Mucosa of descending colon (tissue), 3 donors: ENCODE data around the gene NPHP4. TPM values are rescaled to one million over a fixed set of nuclear protein-coding genes. Genes with fewer than 3 reads are reported as not detected.

Experiments
- ATAC-seq: fragments of 200-7000 bp; cut with Tn5 transposase; one replicate; pipeline ENCODE4 v1.9.1; 2020; ENCODE audit warnings: mild to moderate bottlenecking, moderate library complexity
- DNase-seq, 3 donors: peaks; one replicate each; pipeline ENCODE4 v3.0.0-alpha.2; 2020
- H3K36me3 ChIP-seq: fragments of 200-600 bp; one replicate; pipeline ENCODE4 v1.8.0; 2021; ENCODE audit warnings: low read depth, mild to moderate bottlenecking
- H3K4me1 ChIP-seq: fragments of 200-600 bp; one replicate; pipeline ENCODE4 v1.8.0; 2021; ENCODE audit warnings: low read depth, mild to moderate bottlenecking
- H3K4me3 ChIP-seq: fragments of 200-600 bp; one replicate; pipeline ENCODE4 v1.8.0; 2021; ENCODE audit warnings: mild to moderate bottlenecking
- H3K9me3 ChIP-seq: fragments of 200-600 bp; one replicate; pipeline ENCODE4 v1.8.0; 2021; ENCODE audit warnings: mild to moderate bottlenecking
- intact Hi-C, 2 donors: fragments of 100-400 bp; cut with DNase I in 1 of 2; cut with micrococcal nuclease in 1 of 2; formaldehyde crosslinking; loops; one replicate each; pipeline versions ENCODE4 v1.11.0 to v1.11.1; 2022; cut with DNase I, micrococcal nuclease
- total RNA-seq, 3 donors: library from RNA; stranded (reverse); fragmentation: NEBNext Ultra II Directional in 2 of 3; extraction: Animal tissue kit (Norgen Biotek cat#: 25700) in 2 of 3; gene quantifications; one replicate each; pipeline versions ENCODE4 v1.2.1 to v1.2.4, GENCODE V29; 2021 to 2023
- TF ChIP-seq, protein P1 (sequence below): fragments of 200-600 bp; IDR thresholded peaks from one replicate; pipeline ENCODE4 v1.8.0; 2022; ENCODE audit warnings: antibody characterized with exemption, mild to moderate bottlenecking
- donor health status: DM: no; HTN: no; CAD: no; lungs with moderate emphysema.
- donor health status: DM: no; HTN: no; CAD: no.
- donor health status: DM: no; HTN: yes; CAD: no.

Gene NPHP4
- total RNA-seq, 3 donors from 2014 or later, result 7.5 to 12.2 (median 10.3) TPM

DNA sequence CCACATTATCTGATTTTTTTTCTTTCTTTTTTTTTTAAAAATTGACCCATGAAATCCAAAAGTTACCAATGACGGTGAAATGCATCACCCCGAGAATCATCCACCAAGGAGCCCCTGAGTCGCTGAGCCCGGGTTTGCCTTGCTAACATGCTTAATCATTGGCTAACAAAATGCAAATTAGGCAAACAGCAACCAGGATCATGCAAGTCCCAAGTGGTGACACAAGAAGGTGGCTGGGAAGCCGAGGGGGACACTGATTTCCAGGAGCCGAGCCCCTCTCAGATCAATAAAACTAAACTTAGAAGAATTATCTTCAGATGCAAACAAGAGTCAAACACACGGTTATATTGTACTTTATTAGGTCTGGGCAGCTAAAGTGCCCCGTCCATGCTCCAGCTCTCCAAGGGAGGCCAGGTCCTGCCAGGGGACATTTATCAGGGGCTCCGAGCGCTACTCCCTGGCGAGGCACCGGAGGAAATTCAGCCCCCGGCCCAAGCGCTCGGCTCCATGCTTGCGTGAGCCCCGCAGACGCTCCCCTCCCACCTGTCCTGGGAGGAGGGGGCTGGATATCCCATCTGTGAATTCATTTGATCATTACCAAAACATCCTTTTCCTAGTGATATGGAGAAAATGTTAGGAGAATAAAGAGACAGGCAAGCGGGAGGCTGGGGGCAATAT is 154.1 kb downstream of the NPHP4 start:
- Histone ChIP-seq H3K4me1 (no peaks in the 10 kb centered on the region), H3K4me3 (no peak overlapping the region), H3K9me3 (no peaks in the 10 kb centered on the region), H3K36me3 (no peaks in the 10 kb centered on the region)
- TF ChIP-seq, protein P1, sequence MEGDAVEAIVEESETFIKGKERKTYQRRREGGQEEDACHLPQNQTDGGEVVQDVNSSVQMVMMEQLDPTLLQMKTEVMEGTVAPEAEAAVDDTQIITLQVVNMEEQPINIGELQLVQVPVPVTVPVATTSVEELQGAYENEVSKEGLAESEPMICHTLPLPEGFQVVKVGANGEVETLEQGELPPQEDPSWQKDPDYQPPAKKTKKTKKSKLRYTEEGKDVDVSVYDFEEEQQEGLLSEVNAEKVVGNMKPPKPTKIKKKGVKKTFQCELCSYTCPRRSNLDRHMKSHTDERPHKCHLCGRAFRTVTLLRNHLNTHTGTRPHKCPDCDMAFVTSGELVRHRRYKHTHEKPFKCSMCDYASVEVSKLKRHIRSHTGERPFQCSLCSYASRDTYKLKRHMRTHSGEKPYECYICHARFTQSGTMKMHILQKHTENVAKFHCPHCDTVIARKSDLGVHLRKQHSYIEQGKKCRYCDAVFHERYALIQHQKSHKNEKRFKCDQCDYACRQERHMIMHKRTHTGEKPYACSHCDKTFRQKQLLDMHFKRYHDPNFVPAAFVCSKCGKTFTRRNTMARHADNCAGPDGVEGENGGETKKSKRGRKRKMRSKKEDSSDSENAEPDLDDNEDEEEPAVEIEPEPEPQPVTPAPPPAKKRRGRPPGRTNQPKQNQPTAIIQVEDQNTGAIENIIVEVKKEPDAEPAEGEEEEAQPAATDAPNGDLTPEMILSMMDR, result no peak
- no peak for ATAC-seq
- intact Hi-C loops, result no loop called here
- no peak for DNase-seq

DNA sequence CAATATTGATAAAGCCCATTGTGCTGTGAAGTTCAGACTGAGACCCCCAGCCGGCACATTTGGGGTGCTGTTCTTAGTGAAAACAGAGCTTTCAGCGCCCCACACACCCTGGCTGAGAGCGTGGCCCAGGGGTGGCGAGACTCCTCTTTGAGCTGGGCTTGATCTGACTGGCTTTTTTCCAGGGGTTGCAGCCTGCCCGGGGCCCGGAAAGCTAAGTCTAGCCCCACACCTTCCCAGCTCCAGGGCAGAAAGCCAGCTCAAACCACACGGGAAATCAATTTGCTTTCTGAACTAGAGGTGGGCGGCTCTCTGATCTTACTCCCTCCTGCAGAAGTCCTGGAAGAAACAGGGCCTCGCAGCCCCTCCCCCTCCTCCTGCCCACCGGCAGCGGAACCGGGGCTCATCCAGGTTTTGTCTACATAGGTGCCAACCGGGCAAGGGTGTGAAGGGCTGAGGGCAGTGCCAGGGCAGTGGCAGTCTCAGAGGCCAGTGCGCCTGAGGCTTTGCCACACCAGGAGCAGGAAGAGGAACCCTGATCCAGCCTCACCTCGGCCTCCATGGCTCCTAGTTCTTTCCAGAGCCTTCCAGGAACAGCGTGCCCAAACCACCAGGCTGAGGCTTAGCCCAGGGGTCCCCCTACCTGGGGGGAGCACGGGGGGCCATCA is 155.3 kb downstream of the NPHP4 start:
- intact Hi-C loops, result no loop called here
- H3K4me1 ChIP-seq, result no peaks in the 10 kb centered on the region
- H3K9me3 ChIP-seq, result no peaks in the 10 kb centered on the region
- ATAC-seq (no peak), DNase-seq (no peak)
- H3K36me3 ChIP-seq, result no peaks in the 10 kb centered on the region
- no peak overlapping the region for H3K4me3 ChIP-seq
- TF ChIP-seq, protein P1, result no peak

DNA sequence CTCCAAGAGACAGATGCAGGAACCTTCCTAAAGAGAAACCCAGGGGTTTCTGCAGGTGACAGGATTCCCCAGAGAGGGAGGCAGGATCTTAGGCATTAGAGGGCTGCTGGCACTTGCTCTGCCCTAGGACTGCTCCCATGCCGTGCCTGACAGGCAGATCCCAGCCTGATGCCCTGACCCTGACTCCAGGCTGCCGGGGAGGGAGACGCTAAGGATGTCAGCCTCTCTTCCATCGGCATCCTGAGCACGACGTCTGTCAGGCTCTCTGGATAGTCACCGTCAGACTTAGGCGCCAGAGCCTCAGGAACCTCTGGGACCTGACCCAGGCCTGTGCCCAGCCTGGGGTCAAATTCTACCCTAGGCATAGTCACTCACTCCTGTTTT is 157.1 kb downstream of the NPHP4 start:
- no peak for ATAC-seq
- TF ChIP-seq, protein P1, result no peak
- no peak overlapping the region for H3K4me3 ChIP-seq
- no peaks in the 10 kb centered on the region for H3K36me3 ChIP-seq
- intact Hi-C loops, result no loop called here
- H3K9me3 ChIP-seq, result no peaks in the 10 kb centered on the region
- no peaks in the 10 kb centered on the region for H3K4me1 ChIP-seq
- no peak for DNase-seq

DNA sequence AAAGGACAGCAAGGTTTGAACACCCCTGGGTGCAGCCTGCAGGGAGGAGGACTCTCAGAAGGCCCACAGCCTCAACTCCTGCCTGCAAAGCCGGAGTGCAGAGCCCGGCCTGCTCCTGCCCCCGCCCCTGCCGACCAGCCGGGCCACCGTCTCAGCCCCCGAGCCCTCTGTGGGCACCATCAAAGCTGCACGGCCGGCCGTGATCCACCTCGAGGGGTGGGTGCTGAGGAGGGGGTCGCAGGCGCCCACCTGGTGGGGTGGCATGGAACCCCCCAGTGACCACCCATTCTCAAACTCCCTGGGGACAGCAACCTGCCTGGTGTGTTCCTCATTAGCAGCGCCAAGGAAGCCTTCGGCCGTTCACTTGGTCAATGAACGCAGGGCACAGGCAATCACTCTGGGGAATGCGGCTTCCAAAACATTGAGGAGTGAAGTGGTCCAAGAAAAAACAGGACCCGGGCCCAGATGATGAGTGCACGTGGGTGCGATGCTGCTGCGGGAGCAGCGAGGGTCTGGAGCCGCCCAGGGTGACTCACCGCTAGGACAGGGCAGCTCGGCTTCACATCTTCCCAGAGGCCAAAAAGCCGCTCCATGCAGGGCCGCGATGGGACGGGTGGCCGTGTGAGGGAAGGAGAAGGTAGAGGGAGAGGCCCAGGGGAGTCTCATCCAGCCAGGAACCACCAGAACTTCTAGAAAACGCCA is 157.6 kb downstream of the NPHP4 start:
- Histone ChIP-seq H3K4me1 (no peaks in the 10 kb centered on the region), H3K9me3 (no peaks in the 10 kb centered on the region), H3K36me3 (no peaks in the 10 kb centered on the region), H3K4me3 (no peak overlapping the region)
- TF ChIP-seq, protein P1, result no peak
- intact Hi-C loops, result no loop called here
- no peak for DNase-seq
- no peak for ATAC-seq

DNA sequence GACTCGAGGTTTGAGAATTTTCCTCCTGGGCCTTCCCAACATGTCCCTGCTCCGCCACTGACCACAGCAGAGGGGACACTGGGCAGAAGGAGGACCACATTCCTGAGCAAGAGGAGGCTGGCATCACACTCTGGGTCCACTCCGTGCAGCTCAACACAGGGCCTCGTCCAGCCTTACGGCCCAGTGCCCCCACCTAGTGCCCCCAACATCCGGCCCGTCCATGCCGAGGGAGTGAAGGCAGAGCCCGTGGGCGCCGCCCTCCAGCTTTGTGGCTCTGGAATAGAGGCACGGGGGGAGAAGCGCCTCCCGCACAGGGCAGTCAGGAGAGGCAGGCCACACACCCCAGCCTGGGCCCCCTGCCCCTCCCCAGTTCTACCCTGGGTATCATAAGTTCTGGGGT is 158.3 kb downstream of the NPHP4 start:
- ATAC-seq, result no peak
- intact Hi-C loops, result no loop called here
- no peaks in the 10 kb centered on the region for H3K36me3 ChIP-seq
- TF ChIP-seq, protein P1, result no peak
- no peaks in the 10 kb centered on the region for H3K4me1 ChIP-seq
- H3K9me3 ChIP-seq, result no peaks in the 10 kb centered on the region
- no peak overlapping the region for H3K4me3 ChIP-seq
- no peak for DNase-seq
